C4-2B (cell line): ENCODE results near the gene PRKCI.

ENCODE experiments used
- H3K27ac ChIP-seq: fragments of 450-650 bp; 2 replicates; pipeline ENCODE4 v1.5.1; 2017
- CTCF ChIP-seq: fragments of 450-650 bp; conservative IDR thresholded peaks from 2 replicates; pipeline ENCODE4 v1.5.1; 2017; ENCODE audit warnings: mild to moderate bottlenecking
- ZFX ChIP-seq: fragments of 450-650 bp; IDR thresholded peaks from 2 replicates; pipeline ENCODE4 v1.6.1; 2017

PRKCI gene

DNA sequence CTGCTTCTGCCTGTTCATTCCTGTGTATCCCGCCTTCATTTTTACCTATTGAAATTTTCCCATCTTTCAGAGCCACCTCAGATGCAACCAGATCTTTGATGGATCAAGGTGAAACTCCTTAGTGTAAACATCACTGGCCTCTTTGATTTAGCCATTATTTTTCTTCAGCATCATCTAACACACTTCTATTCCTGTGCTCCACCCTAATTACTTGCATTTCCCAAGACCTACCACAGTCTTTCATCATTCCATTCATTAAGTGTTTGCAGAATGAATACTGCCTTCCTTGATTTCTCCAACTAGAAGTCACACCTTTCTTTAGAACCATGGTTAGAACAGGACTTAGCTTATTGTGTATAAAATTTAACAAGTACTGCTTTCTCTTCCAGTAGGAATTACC lies 79.8 kb downstream of the PRKCI start:
- H3K27ac ChIP-seq: no peak overlapping the region
- TF ChIP-seq ZFX: no peak
- no peak for TF ChIP-seq CTCF

DNA sequence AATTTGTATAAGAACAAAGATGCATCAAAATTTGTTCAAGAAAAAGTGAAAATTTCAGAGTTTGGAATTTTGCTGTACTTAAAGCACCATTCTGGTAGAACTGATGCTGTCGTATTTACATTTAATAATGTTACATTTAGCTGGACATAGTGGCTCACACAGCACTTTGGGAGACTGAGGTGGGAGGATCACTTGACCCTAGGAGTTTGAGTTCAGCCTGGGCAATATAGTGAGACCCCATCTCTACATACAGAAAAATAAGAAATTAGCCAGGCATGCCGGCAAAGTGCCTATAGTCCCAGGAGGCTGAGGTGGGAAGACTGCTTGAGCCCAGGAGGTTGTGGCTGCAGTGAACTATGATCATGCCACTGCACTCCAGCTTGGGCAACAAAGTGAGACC lies 83.8 kb downstream of the PRKCI start:
- H3K27ac ChIP-seq: no peak overlapping the region
- TF ChIP-seq ZFX: no peak
- TF ChIP-seq CTCF: no peak

DNA sequence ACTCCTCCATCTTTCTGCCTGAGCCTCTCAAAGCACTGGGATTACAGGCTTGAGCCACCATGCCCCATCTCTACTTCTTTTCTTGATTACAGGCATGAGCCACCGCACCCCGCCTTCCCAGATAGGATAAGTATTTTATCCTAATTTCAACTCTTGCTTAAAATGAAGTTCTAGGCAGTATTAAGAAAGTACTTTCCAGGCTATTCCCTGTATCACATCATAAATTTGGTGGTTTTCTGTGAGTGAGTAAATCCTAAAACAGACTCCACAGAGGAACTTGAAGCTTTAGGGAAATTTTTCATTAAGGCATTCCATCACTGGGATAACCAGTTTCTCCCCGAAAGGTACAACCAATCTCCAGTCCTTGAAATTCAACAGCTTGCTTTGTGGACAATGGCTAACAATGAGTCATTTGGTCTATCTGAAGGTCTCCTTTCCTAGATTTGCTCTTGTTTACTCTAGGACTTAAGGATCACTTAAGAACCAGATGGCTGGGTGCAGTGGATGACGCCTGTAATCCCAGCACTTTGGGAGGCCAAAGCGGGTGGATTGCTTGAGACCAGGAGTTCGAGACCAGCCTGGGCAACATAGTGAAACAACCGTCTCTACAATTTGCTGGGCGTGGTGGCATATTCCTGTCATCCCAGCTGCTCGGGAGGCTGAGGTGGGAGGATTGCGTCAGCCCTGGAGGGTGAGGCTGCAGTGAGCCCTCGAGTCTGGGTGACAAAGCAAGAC lies 85.6 kb downstream of the PRKCI start:
- TF ChIP-seq ZFX (no peak), CTCF (no peak)
- H3K27ac ChIP-seq: no peak overlapping the region

DNA sequence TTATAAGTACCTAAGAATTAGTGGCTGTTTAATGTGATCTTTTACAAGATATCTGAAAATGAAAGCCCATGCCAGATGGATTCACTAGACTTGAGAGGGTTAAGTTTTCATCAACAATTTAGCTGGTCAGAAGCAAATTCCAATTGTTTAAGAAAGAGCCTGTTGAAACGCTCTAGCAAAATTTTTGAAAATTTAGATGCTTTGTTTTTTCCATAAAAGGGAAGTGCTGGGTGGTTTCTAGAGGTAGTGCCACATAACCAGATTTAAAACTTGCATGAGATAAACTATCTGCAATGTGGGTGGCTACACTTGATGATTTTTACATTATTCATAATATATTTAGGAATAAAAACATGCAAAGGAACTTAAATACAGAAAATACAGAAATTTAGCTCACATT lies 86.8 kb downstream of the PRKCI start:
- H3K27ac ChIP-seq: no peak overlapping the region
- TF ChIP-seq CTCF: no peak
- TF ChIP-seq ZFX: no peak

- no peak for TF ChIP-seq CTCF
- no peak overlapping the region for H3K27ac ChIP-seq
Observed at GRCh38 chr3:170317954-170318353, 95.7 kb downstream of the PRKCI start.

- TF ChIP-seq ZFX (no peak), CTCF (no peak)
- no peak overlapping the region for H3K27ac ChIP-seq
Observed at GRCh38 chr3:170320461-170321121, 98.4 kb downstream of the PRKCI start.

- TF ChIP-seq ZFX: no peak
- no peak for TF ChIP-seq CTCF
- no peak overlapping the region for H3K27ac ChIP-seq
Observed at GRCh38 chr3:170321321-170322034, 99.3 kb downstream of the PRKCI start.
